Liver (tissue), 9 donors: ENCODE data around the gene PPP1R9A. TPM values are rescaled to one million over a fixed set of nuclear protein-coding genes. Genes with fewer than 3 reads are reported as not detected.

Source experiments
- DNase-seq: peaks from one replicate; pipeline ENCODE4 v3.0.0-alpha.2; 2017; ENCODE audit warnings: low spot score
- H3K27ac ChIP-seq, 2 donors: one replicate each; pipeline ENCODE4 v1.7.0; 2013; ENCODE audit warnings: inconsistent platforms in 2 of 2, low read length in 2 of 2, control low read depth in 1 of 2, low read depth in 1 of 2, mild to moderate bottlenecking in 1 of 2
- H3K27me3 ChIP-seq, 4 donors: one replicate each; pipeline versions ENCODE4 v1.6.1 to v1.7.0; 2013; ENCODE audit warnings: low read length in 3 of 4, inconsistent platforms in 1 of 4, mild to moderate bottlenecking in 1 of 4, moderate library complexity in 1 of 4; ENCODE audit not compliant: control insufficient read depth in 4 of 4, insufficient read depth in 4 of 4
- H3K36me3 ChIP-seq, 4 donors: one replicate each; pipeline versions ENCODE4 v1.6.1 to v1.7.0; 2013; ENCODE audit warnings: low read length in 3 of 4, mild to moderate bottlenecking in 3 of 4, low read depth in 1 of 4, moderate library complexity in 1 of 4; ENCODE audit not compliant: control insufficient read depth in 4 of 4, insufficient read depth in 3 of 4
- H3K4me1 ChIP-seq, 4 donors: one replicate each; pipeline versions ENCODE4 v1.6.1 to v1.7.0; 2013; ENCODE audit warnings: low read length in 3 of 4, mild to moderate bottlenecking in 3 of 4, moderate library complexity in 1 of 4; ENCODE audit not compliant: control insufficient read depth in 4 of 4, insufficient read depth in 4 of 4
- H3K4me3 ChIP-seq, 3 donors: one replicate each; pipeline versions ENCODE4 v1.6.1 to v1.7.0; 2013; ENCODE audit warnings: low read length in 3 of 3, control low read depth in 1 of 3, low read depth in 1 of 3, mild to moderate bottlenecking in 1 of 3
- H3K9ac ChIP-seq, 2 donors: one replicate each; pipeline ENCODE4 v1.7.0; 2013; ENCODE audit warnings: low read length in 2 of 2, mild to moderate bottlenecking in 2 of 2, moderate library complexity in 2 of 2, control low read depth in 1 of 2, low read depth in 1 of 2
- H3K9me3 ChIP-seq, 4 donors: one replicate each; pipeline versions ENCODE4 v1.6.1 to v1.7.0; 2013; ENCODE audit warnings: low read length in 3 of 4; ENCODE audit not compliant: control insufficient read depth in 4 of 4
- ATF3 ChIP-seq: IDR thresholded peaks from 2 replicates; pipeline ENCODE4 v1.6.1; 2016; ENCODE audit warnings: antibody characterized with exemption
- CTCF ChIP-seq: fragments of 150-350 bp; IDR thresholded peaks from 2 replicates; pipeline ENCODE4 v1.5.1; 2017; ENCODE audit warnings: improper control_type of control experiment, low read depth, low read length; ENCODE audit not compliant: missing input control
- EGR1 ChIP-seq, 2 donors: IDR thresholded peaks; 2 replicates each; pipeline ENCODE4 v1.6.1; 2016 to 2018; ENCODE audit warnings: antibody characterized with exemption in 2 of 2, low read depth in 2 of 2
- FOXA1 ChIP-seq: IDR thresholded peaks from 2 replicates; pipeline ENCODE4 v1.6.1; 2016; ENCODE audit warnings: antibody characterized with exemption
- FOXA2 ChIP-seq: IDR thresholded peaks from 2 replicates; pipeline ENCODE4 v1.6.1; 2016; ENCODE audit warnings: antibody characterized with exemption
- GABPA ChIP-seq, 2 donors: IDR thresholded peaks in 1 of 2; conservative IDR thresholded peaks in 1 of 2; 2 replicates each; pipeline ENCODE4 v1.6.1; 2016; ENCODE audit warnings: antibody characterized with exemption in 2 of 2, mild to moderate bottlenecking in 1 of 2, moderate library complexity in 1 of 2
- HNF4A ChIP-seq, 2 donors: conservative IDR thresholded peaks; 2 replicates each; pipeline ENCODE4 v1.6.1; 2016; ENCODE audit warnings: antibody characterized with exemption in 2 of 2, mild to moderate bottlenecking in 2 of 2
- HNF4G ChIP-seq: IDR thresholded peaks from 2 replicates; pipeline ENCODE4 v1.6.1; 2016; ENCODE audit warnings: antibody characterized with exemption
- JUND ChIP-seq, 2 donors: IDR thresholded peaks; 2 replicates each; pipeline ENCODE4 v1.6.1; 2016; ENCODE audit warnings: antibody characterized with exemption in 2 of 2
- NR2F2 ChIP-seq: IDR thresholded peaks from 2 replicates; pipeline ENCODE4 v1.6.1; 2016; ENCODE audit warnings: antibody characterized with exemption
- RAD21 ChIP-seq, 2 donors: IDR thresholded peaks; 2 replicates each; pipeline ENCODE4 v1.6.1; 2016; ENCODE audit warnings: antibody characterized with exemption in 2 of 2, mild to moderate bottlenecking in 2 of 2
- REST ChIP-seq: IDR thresholded peaks from 2 replicates; pipeline ENCODE4 v1.6.1; 2016; ENCODE audit warnings: antibody characterized with exemption, mild to moderate bottlenecking
- RXRA ChIP-seq, 2 donors: IDR thresholded peaks; 2 replicates each; pipeline ENCODE4 v1.6.1; 2017 to 2018; ENCODE audit warnings: antibody characterized with exemption in 2 of 2, mild to moderate bottlenecking in 1 of 2
- SP1 ChIP-seq: IDR thresholded peaks from 2 replicates; pipeline ENCODE4 v1.6.1; 2018; ENCODE audit warnings: antibody characterized with exemption, mild to moderate bottlenecking
- TAF1 ChIP-seq: conservative IDR thresholded peaks from 2 replicates; pipeline ENCODE4 v1.6.1; 2016; ENCODE audit warnings: antibody characterized with exemption, mild to moderate bottlenecking
- YY1 ChIP-seq: IDR thresholded peaks from 2 replicates; pipeline ENCODE4 v1.6.1; 2016; ENCODE audit warnings: antibody characterized with exemption, mild to moderate bottlenecking
- ZBTB33 ChIP-seq: IDR thresholded peaks from 2 replicates; pipeline ENCODE4 v1.6.1; 2016; ENCODE audit warnings: antibody characterized with exemption
- WGBS: extraction: QIAGEN DNeasy Blood & Tissue Kit; methylation state at CpG from one replicate; pipeline ENCODE4 v1.1.7; 2013; 5-methylcytosine and 5-hydroxymethylcytosine counted together
- polyA plus RNA-seq, 2 donors: library from polyadenylated mRNA; stranded (reverse) in 1 of 2; unstranded in 1 of 2; fragments of 200-250 nt in 1 of 2; fragments of >200 nt in 1 of 2; fragmentation: Nextera tagmentation in 1 of 2; extraction: Ambion mirVana in 1 of 2; gene quantifications; one replicate each; pipeline versions ENCODE4 v1.2.1 to v1.2.3, GENCODE V29; 2013 to 2015
- total RNA-seq, 2 donors: library from RNA; depleted of rRNA; stranded (reverse); fragments of >200 nt; gene quantifications; one replicate each; pipeline ENCODE4 v1.2.3, GENCODE V29; 2014
- donor health status: healthy.
- donor health status: healthy.
- donor health status: healthy.
- donor health status: healthy.
- donor health status: healthy.

The PPP1R9A gene
- total and polyA plus RNA-seq, 4 donors: 0.17 to 5.4 (median 2.7) TPM

GRCh38 chr7:94970085-94970576 lies 62.7 kb downstream of the PPP1R9A start:
- Histone ChIP-seq H3K4me3 (no peak overlapping the region), H3K9me3 (no peaks in the 10 kb centered on the region), H3K36me3 (no peaks in the 10 kb centered on the region), H3K27me3 (no peaks in the 10 kb centered on the region), H3K4me1 (no peaks in the 10 kb centered on the region), H3K9ac (no peak overlapping the region), H3K27ac (no peak overlapping the region)
- no peak for DNase-seq
- TF ChIP-seq RXRA (IDR thresholded peaks at IDR 0.05): no peak
- no peak for TF ChIP-seq JUND (IDR thresholded peaks at IDR 0.05)
- TF ChIP-seq FOXA1: no peak
- no peak for TF ChIP-seq REST
- no peak for TF ChIP-seq RAD21 (IDR thresholded peaks at IDR 0.05)
- TF ChIP-seq HNF4A (conservative IDR thresholded peaks at IDR 0.05): no peak
- no peak for TF ChIP-seq HNF4G
- no peak for TF ChIP-seq CTCF
- TF ChIP-seq TAF1: no peak
- no peak for TF ChIP-seq YY1
- TF ChIP-seq FOXA2: no peak
- no peak for TF ChIP-seq SP1
- TF ChIP-seq ZBTB33: no peak
- no peak for TF ChIP-seq EGR1 (IDR thresholded peaks at IDR 0.05; ENCODE audit: low read depth in 2 of 2)
- no peak for TF ChIP-seq ATF3
- 91% methylated on average over 7 of the region's 7 CpGs for WGBS

- 79% methylated on average over 4 of the region's 4 CpGs for WGBS
- Histone ChIP-seq H3K27ac (no peak overlapping the region), H3K9me3 (no peaks in the 10 kb centered on the region), H3K27me3 (no peaks in the 10 kb centered on the region), H3K4me1 (no peaks in the 10 kb centered on the region), H3K36me3 (no peaks in the 10 kb centered on the region), H3K9ac (no peak overlapping the region), H3K4me3 (no peak overlapping the region)
- no peak for DNase-seq
- no peak for TF ChIP-seq HNF4A (conservative IDR thresholded peaks at IDR 0.05)
- TF ChIP-seq REST: no peak
- TF ChIP-seq TAF1: no peak
- no peak for TF ChIP-seq SP1
- TF ChIP-seq FOXA1: no peak
- TF ChIP-seq FOXA2: no peak
- TF ChIP-seq HNF4G: no peak
- no peak for TF ChIP-seq EGR1 (IDR thresholded peaks at IDR 0.05; ENCODE audit: low read depth in 2 of 2)
- TF ChIP-seq NR2F2: no peak
- no peak for TF ChIP-seq GABPA (IDR thresholded peaks at IDR 0.05 in 1 of 2, conservative IDR thresholded peaks at IDR 0.05 in 1 of 2)
- no peak for TF ChIP-seq YY1
- no peak for TF ChIP-seq CTCF
Observed at GRCh38 chr7:94971051-94971867, 63.9 kb downstream of the PPP1R9A start.
